Tibial nerve (tissue), 3 donors: ENCODE results near the gene H2BK1.

ENCODE experiments used
- POLR2A ChIP-seq, 2 donors: fragments of 450-650 bp; IDR thresholded peaks; one replicate each; pipeline ENCODE4 v1.6.1; 2017; ENCODE audit warnings: antibody characterized with exemption in 2 of 2, mild to moderate bottlenecking in 2 of 2, moderate library complexity in 2 of 2
- TF ChIP-seq, protein P1 (sequence below), 5 experiments: fragments of 200-600 bp in 3 of 5; fragments of 450-650 bp in 2 of 5; sonication (generic) in 3 of 5; IDR thresholded peaks; one replicate each; pipeline ENCODE4 v1.5.1; 2016 to 2019; ENCODE audit warnings: antibody characterized with exemption in 5 of 5, mild to moderate bottlenecking in 3 of 5, moderate library complexity in 2 of 5

DNA sequence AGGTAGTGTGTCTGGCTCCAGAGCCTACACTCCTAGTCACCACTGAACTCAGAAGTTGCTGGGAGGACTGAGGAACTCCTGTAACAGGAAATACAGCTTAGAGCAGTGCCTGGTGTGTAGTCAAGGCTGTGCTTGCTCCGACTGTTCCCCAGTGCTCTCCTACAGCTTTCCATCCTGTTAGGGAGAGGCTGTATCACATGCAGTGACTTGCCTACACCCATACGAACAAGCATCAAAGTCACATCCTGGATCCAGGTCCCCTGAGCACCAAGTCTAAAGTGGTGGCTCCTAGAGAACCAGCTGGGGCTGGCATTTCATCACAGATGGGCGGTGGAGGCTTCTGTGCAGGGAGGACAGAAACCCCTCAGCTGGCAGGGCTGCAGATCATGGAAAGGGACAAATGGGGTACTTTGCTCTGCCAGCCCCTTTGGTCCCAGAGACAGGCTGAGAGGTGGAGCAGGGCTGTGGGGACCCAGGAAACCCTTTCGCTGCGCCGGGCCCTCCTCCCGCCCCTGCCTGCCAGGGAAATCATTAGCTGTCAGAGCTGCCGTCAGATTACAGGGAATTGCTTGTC, 30.9 kb downstream of the H2BK1 start:
- TF ChIP-seq POLR2A (IDR thresholded peaks at IDR 0.05), result no peak
- TF ChIP-seq, protein P1, sequence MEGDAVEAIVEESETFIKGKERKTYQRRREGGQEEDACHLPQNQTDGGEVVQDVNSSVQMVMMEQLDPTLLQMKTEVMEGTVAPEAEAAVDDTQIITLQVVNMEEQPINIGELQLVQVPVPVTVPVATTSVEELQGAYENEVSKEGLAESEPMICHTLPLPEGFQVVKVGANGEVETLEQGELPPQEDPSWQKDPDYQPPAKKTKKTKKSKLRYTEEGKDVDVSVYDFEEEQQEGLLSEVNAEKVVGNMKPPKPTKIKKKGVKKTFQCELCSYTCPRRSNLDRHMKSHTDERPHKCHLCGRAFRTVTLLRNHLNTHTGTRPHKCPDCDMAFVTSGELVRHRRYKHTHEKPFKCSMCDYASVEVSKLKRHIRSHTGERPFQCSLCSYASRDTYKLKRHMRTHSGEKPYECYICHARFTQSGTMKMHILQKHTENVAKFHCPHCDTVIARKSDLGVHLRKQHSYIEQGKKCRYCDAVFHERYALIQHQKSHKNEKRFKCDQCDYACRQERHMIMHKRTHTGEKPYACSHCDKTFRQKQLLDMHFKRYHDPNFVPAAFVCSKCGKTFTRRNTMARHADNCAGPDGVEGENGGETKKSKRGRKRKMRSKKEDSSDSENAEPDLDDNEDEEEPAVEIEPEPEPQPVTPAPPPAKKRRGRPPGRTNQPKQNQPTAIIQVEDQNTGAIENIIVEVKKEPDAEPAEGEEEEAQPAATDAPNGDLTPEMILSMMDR (IDR thresholded peaks at IDR 0.05), result no peak
